ENCODE measurements around the gene FNDC3B.

GRCh38 chr3:172152874-172153273 is 113.5 kb downstream of the FNDC3B start:
- TF ChIP-seq CTCF (IDR thresholded peaks at IDR 0.05; ENCODE audit: low read length) (no peak), EZH2phosphoT487 (IDR thresholded peaks at IDR 0.05; ENCODE audit: low read length) (no peak), EZH2 (optimal IDR thresholded peaks at IDR 0.05; ENCODE audit: low read depth, low read length) (no peak)
